HUES6 (cell line): Measurements from ENCODE around the gene SCN5A.

Experiments used
- H3K27ac ChIP-seq: 2 replicates; pipeline ENCODE4 v1.7.0; 2013; ENCODE audit warnings: low read depth, mild to moderate bottlenecking, low read length, inconsistent platforms
- H3K27me3 ChIP-seq: 2 replicates; pipeline ENCODE4 v1.6.1; 2013; ENCODE audit warnings: low read length; ENCODE audit not compliant: control insufficient read depth, insufficient read depth
- H3K36me3 ChIP-seq: 2 replicates; pipeline ENCODE4 v1.6.1; 2013; ENCODE audit warnings: low read length; ENCODE audit not compliant: control insufficient read depth, insufficient read depth
- H3K4me1 ChIP-seq: 2 replicates; pipeline ENCODE4 v1.6.1; 2013; ENCODE audit warnings: low read length; ENCODE audit not compliant: control insufficient read depth, insufficient read depth
- H3K4me3 ChIP-seq: 2 replicates; pipeline ENCODE4 v1.5.1; 2013; ENCODE audit warnings: low read depth, low read length
- H3K9ac ChIP-seq: one replicate; pipeline ENCODE4 v1.6.1; 2013; ENCODE audit warnings: mild to moderate bottlenecking, low read length
- H3K9me3 ChIP-seq: 2 replicates; pipeline ENCODE4 v1.6.1; 2013; ENCODE audit warnings: low read depth, low read length; ENCODE audit not compliant: control insufficient read depth, insufficient read depth

The SCN5A gene

DNA sequence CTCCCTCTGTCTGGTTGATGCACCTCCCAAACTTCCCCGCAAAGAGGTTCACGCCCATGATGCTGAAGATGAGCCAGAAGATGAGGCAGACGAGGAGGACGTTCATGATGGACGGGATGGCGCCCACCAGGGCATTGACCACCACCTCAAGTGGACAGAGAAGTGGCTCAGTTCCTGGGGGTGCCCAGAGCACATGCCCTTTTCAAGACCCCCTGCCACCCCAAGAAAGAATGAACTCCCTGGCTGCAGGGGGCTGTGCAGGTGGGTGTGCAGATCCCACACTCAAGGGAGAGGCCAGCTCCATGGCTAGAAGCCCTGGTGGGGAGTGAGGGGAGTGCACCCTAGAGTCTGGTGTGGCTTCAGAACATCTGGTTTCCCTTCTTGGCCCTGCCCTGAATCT lies 89.2 kb downstream of the SCN5A start:
- no peak overlapping the region for H3K9ac ChIP-seq
- H3K36me3 ChIP-seq, result no peaks in the 10 kb centered on the region
- no peak overlapping the region for H3K27ac ChIP-seq
- H3K27me3 ChIP-seq, result no peaks in the 10 kb centered on the region
- no peaks in the 10 kb centered on the region for H3K9me3 ChIP-seq
- no peak overlapping the region for H3K4me3 ChIP-seq
- no peaks in the 10 kb centered on the region for H3K4me1 ChIP-seq

DNA sequence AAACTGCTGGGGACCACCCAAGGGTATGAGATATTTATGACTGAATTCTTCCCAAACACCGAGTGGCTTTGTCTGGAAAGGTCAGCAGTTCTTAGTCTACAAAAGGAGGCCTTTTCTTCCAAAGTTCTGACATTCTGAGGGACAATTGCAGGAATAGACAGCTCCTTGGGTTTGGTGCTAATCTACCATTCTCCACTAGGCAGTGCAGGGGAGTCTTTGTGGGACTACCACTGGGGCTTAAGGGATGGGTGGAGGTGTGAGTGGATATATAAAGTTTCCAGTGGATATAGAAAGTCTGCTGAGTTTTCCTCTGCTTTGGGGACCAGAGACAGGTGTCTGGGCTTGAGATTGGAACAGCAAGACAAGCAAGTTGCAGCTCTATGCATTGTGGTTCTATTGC lies 90.6 kb downstream of the SCN5A start:
- Histone ChIP-seq H3K27me3 (no peaks in the 10 kb centered on the region), H3K27ac (no peak overlapping the region), H3K4me1 (no peaks in the 10 kb centered on the region), H3K9ac (no peak overlapping the region), H3K4me3 (no peak overlapping the region), H3K36me3 (no peaks in the 10 kb centered on the region), H3K9me3 (0 out of 2 replicates have a peak, but pooled peaks cover 5% of the 10 kb centered on the region)

DNA sequence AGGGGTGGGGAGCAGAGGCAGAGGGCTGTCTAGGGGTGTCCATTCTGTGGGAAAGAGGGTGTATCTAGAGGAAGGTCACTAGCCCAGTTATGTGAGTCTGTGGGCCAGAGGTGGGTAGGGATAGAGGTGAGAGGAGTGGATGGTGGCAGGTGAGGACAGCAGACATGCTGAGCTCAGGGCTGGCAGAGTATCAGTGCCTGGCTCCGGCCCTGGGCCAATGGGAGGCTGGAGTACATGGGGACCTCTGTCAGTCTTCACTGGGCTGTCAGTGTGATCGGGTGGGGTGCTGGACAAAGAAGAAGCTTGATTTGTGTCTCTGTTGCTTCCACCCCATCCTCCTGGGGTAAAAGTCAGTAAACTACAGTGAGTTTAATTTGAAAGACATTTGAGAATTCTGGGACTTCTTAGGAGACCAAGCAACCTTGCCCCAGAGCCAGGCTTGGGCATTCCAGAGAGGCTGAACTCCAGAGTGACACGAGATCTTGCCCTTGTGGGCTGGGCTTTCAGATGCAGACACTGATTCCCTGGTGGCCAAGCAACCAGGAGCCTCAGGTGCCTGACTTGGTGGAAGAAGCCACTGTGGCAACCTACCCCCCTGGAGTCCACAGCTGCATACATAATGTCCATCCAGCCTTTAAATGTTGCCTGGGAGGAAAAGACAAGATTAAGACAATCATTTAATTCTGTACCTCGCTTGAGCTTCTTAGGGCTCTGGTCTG lies 92.7 kb downstream of the SCN5A start:
- H3K27me3 ChIP-seq, result no peaks in the 10 kb centered on the region

DNA sequence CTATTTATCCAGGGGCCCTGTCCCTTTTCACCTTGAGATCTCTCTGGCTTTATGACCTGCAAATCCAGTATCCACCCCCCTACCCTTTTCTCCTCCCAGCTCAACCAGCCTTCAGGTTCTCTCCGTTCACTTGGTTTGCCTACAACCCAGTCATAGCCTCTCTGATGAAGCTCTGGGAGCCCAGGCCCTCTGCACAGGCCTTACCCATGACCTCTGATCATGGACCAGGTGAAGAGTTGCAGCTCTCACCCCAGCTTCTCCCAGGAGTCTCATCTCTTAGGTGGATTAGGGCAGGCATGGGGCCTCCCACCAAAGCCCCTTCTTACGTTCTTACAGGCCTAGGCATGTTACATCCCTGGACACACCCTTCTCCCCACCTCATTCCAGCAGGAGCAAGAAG lies 93.6 kb downstream of the SCN5A start:
- H3K36me3 ChIP-seq, result peaks cover under 1% of the 10 kb centered on the region; the same call in 1 of the 2 replicates
- H3K9me3 ChIP-seq, result 0 out of 2 replicates have a peak, but pooled peaks cover 5% of the 10 kb centered on the region
- H3K4me1 ChIP-seq, result no peaks in the 10 kb centered on the region
- no peak overlapping the region for H3K27ac ChIP-seq
- H3K27me3 ChIP-seq, result no peaks in the 10 kb centered on the region
- no peak overlapping the region for H3K9ac ChIP-seq
- no peak overlapping the region for H3K4me3 ChIP-seq

More for the DNA sequence above, 92.7 kb downstream of the SCN5A start:
- H3K9me3 ChIP-seq, result 0 out of 2 replicates have a peak, but pooled peaks cover 5% of the 10 kb centered on the region
- H3K27ac ChIP-seq, result no peak overlapping the region
- H3K4me1 ChIP-seq, result no peaks in the 10 kb centered on the region
- H3K4me3 ChIP-seq, result no peak overlapping the region
- H3K36me3 ChIP-seq, result no peaks in the 10 kb centered on the region
- no peak overlapping the region for H3K9ac ChIP-seq

- H3K27ac ChIP-seq, result no peak overlapping the region
- no peak overlapping the region for H3K9ac ChIP-seq
- no peaks in the 10 kb centered on the region for H3K27me3 ChIP-seq
- H3K36me3 ChIP-seq, result peaks cover 5% of the 10 kb centered on the region; the same call in 1 of the 2 replicates
- 0 out of 2 replicates have a peak, but pooled peaks cover 5% of the 10 kb centered on the region for H3K9me3 ChIP-seq
- H3K4me3 ChIP-seq, result no peak overlapping the region
- H3K4me1 ChIP-seq, result no peaks in the 10 kb centered on the region
Measured at GRCh38 chr3:38555149-38555840, 94.2 kb downstream of the SCN5A start.

DNA sequence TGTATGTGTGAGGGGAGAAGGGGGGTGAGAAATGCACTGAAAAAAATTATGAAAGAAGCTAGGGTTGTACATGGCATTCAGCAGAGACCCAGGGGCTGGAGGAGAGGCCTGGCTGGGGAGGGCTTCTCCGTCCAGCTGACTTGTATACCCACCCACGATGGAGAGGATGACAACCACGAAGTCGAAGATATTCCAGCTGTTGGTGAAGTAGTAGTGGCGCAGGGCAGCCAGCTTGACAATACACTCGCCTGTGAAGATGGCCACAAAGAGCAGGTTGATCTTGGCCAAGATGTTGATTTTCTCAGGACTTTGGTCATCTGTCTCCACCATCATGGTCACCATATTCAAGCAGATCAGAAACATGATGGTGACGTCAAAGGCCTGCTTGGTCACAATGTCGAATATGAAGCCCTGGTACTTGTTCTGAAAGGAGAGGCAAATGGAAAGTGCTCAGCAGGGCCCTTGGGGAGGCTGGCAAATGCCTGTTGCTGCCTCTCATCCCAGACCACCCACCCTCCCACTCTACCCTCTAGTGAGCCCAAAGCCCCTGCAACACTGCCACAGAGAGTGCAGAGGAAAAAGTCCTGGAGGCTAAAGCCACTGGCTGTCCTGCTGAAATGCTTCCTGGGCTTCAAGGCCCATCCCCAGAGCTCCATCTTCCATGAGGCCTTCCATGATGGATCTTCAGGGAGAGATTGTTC lies 95.2 kb downstream of the SCN5A start:
- no peak overlapping the region for H3K4me3 ChIP-seq
- 0 out of 2 replicates have a peak, but pooled peaks cover 5% of the 10 kb centered on the region for H3K9me3 ChIP-seq
- H3K9ac ChIP-seq, result no peak overlapping the region
- H3K27ac ChIP-seq, result no peak overlapping the region
- no peaks in the 10 kb centered on the region for H3K4me1 ChIP-seq
- no peaks in the 10 kb centered on the region for H3K27me3 ChIP-seq
- peaks cover 5% of the 10 kb centered on the region; the same call in 1 of the 2 replicates for H3K36me3 ChIP-seq

DNA sequence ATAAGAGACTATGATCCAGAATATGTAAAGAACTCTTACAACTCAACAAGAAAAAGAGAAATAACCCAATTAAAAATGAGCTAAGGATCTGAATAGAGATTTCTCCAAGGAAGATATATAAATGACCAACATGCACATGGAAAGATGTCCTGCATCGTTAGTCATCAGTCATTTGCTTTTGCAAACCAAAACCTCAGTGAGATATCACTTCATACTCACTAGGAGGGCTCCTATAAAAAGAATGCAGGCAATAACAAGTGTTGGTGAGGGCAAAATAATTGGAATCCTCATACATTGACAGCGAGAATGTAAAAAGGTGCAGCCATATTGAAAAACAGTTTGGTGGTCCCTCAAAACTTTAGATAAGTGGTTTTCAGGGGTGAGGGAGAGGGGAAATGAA lies 96.4 kb downstream of the SCN5A start:
- peaks cover 9% of the 10 kb centered on the region for H3K4me1 ChIP-seq
- no peak overlapping the region for H3K27ac ChIP-seq
- H3K9ac ChIP-seq, result no peak overlapping the region
- H3K27me3 ChIP-seq, result no peaks in the 10 kb centered on the region
- peaks cover 5% of the 10 kb centered on the region; the same call in 1 of the 2 replicates for H3K36me3 ChIP-seq
- H3K9me3 ChIP-seq, result 0 out of 2 replicates have a peak, but pooled peaks cover 5% of the 10 kb centered on the region
- H3K4me3 ChIP-seq, result no peak overlapping the region

- peaks cover 5% of the 10 kb centered on the region; the same call in 1 of the 2 replicates for H3K36me3 ChIP-seq
- H3K9me3 ChIP-seq, result 0 out of 2 replicates have a peak, but pooled peaks cover 5% of the 10 kb centered on the region
- H3K4me1 ChIP-seq, result peaks cover 12% of the 10 kb centered on the region
- H3K9ac ChIP-seq, result no peak overlapping the region
- H3K27ac ChIP-seq, result no peak overlapping the region
- no peaks in the 10 kb centered on the region for H3K27me3 ChIP-seq
- no peak overlapping the region for H3K4me3 ChIP-seq
Measured at GRCh38 chr3:38552364-38552763, 97.1 kb downstream of the SCN5A start.

- Histone ChIP-seq H3K27ac (no peak overlapping the region), H3K9me3 (0 out of 2 replicates have a peak, but pooled peaks cover 5% of the 10 kb centered on the region), H3K27me3 (no peaks in the 10 kb centered on the region), H3K4me1 (peaks cover 12% of the 10 kb centered on the region), H3K36me3 (peaks cover 5% of the 10 kb centered on the region; the same call in 1 of the 2 replicates), H3K4me3 (no peak overlapping the region), H3K9ac (no peak overlapping the region)
Measured at GRCh38 chr3:38551026-38551832, 98.3 kb downstream of the SCN5A start.
